HUES6 (cell line): ENCODE data around the gene FAM162A.

Experiments used
- H3K27ac ChIP-seq: 2 replicates; pipeline ENCODE4 v1.7.0; 2013; ENCODE audit warnings: low read depth, mild to moderate bottlenecking, low read length, inconsistent platforms
- H3K27me3 ChIP-seq: 2 replicates; pipeline ENCODE4 v1.6.1; 2013; ENCODE audit warnings: low read length; ENCODE audit not compliant: control insufficient read depth, insufficient read depth
- H3K36me3 ChIP-seq: 2 replicates; pipeline ENCODE4 v1.6.1; 2013; ENCODE audit warnings: low read length; ENCODE audit not compliant: control insufficient read depth, insufficient read depth
- H3K4me1 ChIP-seq: 2 replicates; pipeline ENCODE4 v1.6.1; 2013; ENCODE audit warnings: low read length; ENCODE audit not compliant: control insufficient read depth, insufficient read depth
- H3K4me3 ChIP-seq: 2 replicates; pipeline ENCODE4 v1.5.1; 2013; ENCODE audit warnings: low read depth, low read length
- H3K9ac ChIP-seq: one replicate; pipeline ENCODE4 v1.6.1; 2013; ENCODE audit warnings: mild to moderate bottlenecking, low read length
- H3K9me3 ChIP-seq: 2 replicates; pipeline ENCODE4 v1.6.1; 2013; ENCODE audit warnings: low read depth, low read length; ENCODE audit not compliant: control insufficient read depth, insufficient read depth

Gene FAM162A, protein sequence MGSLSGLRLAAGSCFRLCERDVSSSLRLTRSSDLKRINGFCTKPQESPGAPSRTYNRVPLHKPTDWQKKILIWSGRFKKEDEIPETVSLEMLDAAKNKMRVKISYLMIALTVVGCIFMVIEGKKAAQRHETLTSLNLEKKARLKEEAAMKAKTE

DNA sequence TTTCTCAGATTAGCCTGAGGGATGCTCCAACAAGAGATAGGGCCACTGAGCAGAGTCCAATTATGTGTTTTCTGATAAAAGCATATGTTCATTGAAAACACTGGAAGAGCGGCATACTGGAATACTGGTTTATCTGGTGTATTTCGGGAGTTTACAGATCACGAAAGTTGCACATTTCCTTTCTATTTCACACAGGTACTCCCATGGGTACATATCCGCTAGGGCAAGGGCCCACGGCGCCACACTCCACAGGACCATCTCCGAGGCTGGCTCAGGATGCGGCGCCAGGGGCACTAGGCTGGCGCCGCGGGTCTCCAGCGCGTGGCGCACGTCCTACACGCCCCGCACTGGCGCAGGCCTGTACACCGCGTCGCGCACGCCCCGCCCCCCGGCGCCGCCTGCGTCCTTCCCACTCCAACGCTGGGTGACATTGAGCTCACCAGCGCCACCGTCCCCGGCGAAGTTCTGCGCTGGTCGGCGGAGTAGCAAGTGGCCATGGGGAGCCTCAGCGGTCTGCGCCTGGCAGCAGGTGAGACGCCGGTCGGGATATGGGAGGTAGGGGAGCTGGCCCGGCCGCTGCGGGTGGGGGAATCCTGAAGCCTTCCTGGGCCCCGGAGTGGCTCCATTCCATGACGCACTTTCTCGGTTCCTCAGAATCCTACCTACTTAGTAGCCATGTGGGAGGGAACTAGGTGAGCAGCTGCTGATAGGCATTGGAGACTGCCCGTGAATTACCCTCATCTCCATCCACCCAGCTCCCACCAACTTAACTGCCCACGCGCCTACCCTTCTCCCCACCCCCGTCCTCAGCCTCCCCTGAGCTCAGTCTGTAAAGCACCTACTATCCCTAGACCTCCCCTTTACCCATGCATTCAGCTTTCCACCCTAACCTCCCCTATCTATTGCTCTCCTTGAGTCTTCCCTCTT, at the start of gene FAM162A:
Gene FAM162A (plus strand): TSS at position 412 of the 927 bp plus-strand sequence. CDS start 84 bp downstream, at position 496.
- no peaks in the 10 kb centered on the region; the same call in 1 of the 2 replicates for H3K36me3 ChIP-seq
- H3K27ac ChIP-seq = peak within 1 kb of the TSS; percentile 39
- H3K9ac ChIP-seq = peak within 1 kb of the TSS; percentile 89
- H3K4me1 ChIP-seq = peaks cover 9% of the 10 kb centered on the region; the same call in 1 of the 2 replicates
- no peaks in the 10 kb centered on the region for H3K9me3 ChIP-seq
- H3K4me3 ChIP-seq = peak within 1 kb of the TSS; percentile 79
- no peaks in the 10 kb centered on the region for H3K27me3 ChIP-seq

DNA sequence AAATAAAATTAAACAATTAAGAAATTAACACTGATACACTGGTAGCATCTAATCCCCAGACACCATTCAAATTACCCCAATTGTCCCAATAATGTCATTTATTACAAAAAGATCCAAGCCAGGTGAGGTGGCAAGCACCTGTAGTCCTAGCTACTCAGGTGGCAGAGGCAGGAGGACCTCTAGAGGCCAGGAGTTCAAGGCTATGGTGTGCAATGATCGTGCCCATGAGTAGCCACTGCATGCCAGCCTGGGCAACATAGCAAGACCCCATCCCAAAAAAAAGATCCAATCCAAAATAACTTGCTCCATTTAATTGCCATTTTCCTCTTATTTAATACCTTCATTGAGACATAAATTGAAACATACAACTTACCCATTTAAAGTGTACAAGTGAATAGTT, 41.2 kb upstream of the FAM162A start:
- Histone ChIP-seq H3K4me3 (no peak overlapping the region), H3K9me3 (no peaks in the 10 kb centered on the region; the same call in 1 of the 2 replicates), H3K4me1 (no peaks in the 10 kb centered on the region), H3K27ac (no peak overlapping the region), H3K36me3 (no peaks in the 10 kb centered on the region), H3K9ac (no peak overlapping the region), H3K27me3 (no peaks in the 10 kb centered on the region)

DNA sequence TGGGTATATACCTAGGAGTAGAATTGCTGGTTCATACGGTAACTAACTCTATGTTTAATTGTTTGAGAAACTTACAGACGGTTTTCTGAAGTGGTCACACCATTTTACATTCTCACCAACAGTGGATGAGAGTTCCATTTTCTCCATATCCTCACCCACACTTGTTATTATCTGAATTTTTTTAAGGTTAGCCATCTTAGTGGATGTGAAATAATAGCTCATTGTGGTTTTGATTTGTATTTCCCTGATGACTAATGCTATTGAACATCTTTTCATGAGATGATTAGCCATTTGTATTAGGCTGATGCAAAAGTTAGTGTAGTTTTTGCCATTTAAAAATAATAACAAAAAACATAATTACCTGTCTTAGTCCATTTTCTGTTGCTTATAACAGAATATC, 40.3 kb upstream of the FAM162A start:
- Histone ChIP-seq H3K27ac (no peak overlapping the region), H3K27me3 (no peaks in the 10 kb centered on the region), H3K4me3 (no peak overlapping the region), H3K4me1 (no peaks in the 10 kb centered on the region), H3K9ac (no peak overlapping the region), H3K9me3 (no peaks in the 10 kb centered on the region; the same call in 1 of the 2 replicates), H3K36me3 (no peaks in the 10 kb centered on the region)

DNA sequence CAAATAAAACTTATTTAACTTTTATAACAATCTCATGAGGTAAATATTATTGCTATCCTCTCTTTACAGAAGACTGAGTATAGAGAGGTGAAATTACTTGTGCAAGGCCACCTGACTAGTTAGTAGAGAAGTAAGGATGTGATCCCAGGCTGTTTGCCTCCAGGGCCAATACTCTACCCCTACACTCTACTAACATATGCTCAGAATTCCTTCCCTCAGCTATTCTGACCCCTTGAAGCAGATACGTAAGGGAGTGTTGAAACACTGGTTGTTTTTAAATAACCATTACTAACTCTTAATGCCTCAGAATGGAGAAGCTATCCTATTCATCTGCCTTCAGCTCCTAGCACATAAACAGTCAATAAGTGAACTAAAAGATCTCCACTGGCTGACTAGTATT, 34.8 kb upstream of the FAM162A start:
- Histone ChIP-seq H3K9me3 (no peaks in the 10 kb centered on the region), H3K27me3 (no peaks in the 10 kb centered on the region), H3K9ac (no peak overlapping the region), H3K27ac (no peak overlapping the region), H3K4me3 (no peak overlapping the region), H3K4me1 (no peaks in the 10 kb centered on the region), H3K36me3 (no peaks in the 10 kb centered on the region)

DNA sequence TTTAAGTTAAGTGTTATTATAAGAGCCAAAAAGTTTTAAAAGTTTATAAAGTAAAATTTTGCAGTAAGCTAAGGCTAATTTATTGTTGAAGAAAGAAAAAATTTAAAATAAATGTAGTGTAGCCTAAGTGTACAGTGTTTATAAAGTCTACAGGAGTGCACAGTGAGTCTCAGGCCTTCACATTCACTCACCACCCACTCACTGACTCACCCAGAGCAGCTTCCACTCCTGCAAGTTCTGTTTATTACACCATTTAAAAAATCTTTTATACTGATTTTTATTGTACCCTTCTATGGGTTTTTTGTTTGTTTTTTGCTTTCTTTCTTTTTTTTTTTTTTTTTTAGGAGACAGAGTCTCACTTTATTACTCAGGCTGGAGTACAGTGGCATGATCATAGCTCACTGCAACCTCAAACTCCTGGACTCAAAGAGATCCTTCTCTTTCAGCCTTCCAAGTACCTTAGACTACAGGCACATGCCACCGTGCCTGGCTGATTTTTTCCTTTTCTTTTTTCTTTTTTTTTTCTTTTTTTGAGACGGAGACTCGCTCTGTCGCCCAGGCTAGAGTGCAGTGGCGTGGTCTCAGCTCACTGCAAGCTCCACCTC, 33.1 kb upstream of the FAM162A start:
- no peaks in the 10 kb centered on the region for H3K27me3 ChIP-seq
- no peak overlapping the region for H3K4me3 ChIP-seq
- no peak overlapping the region for H3K27ac ChIP-seq
- H3K9me3 ChIP-seq = no peaks in the 10 kb centered on the region
- H3K4me1 ChIP-seq = no peaks in the 10 kb centered on the region
- no peaks in the 10 kb centered on the region for H3K36me3 ChIP-seq
- no peak overlapping the region for H3K9ac ChIP-seq

DNA sequence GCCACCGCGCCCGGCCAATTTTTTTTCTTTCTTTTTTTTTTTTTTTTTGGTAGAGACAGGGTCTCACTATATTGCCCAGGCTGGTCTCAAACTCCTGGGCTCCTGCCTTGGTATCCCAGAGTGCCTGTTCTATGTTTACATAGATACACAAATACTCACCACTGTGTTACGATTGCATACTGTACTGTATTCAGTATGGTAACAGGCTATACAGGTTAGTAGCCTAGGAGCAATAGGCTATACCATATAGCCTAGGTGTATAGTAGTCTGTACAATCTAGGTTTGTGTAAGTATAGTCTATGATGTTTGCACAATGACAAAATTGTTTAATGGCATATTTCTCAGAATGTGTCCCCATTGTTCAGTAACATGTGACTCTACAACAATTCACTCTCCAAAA, 32.4 kb upstream of the FAM162A start:
- Histone ChIP-seq H3K9ac (no peak overlapping the region), H3K27me3 (no peaks in the 10 kb centered on the region), H3K36me3 (no peaks in the 10 kb centered on the region), H3K27ac (no peak overlapping the region), H3K9me3 (no peaks in the 10 kb centered on the region), H3K4me1 (no peaks in the 10 kb centered on the region), H3K4me3 (no peak overlapping the region)

DNA sequence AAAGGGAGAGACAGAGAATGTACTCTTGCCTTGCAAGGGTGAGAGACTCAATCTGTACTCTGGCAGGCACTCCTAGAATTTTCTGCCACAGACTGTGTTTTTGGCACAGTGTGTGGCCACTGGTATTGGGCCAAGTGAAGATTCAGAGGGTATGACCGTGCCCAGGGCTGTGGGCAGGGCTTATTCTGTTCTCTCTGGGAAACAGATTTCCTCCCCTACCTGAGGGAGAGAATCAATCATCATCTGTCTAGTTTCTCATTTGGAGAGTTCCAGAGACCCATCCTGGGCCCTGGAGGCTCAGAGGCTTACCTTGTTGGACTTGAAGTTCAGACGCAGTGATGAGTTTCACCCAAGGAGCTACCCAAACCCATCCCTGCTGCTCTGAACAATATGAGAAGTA, 30.8 kb upstream of the FAM162A start:
- Histone ChIP-seq H3K27me3 (no peaks in the 10 kb centered on the region), H3K27ac (no peak overlapping the region), H3K36me3 (peaks cover under 1% of the 10 kb centered on the region; the same call in 1 of the 2 replicates), H3K9ac (no peak overlapping the region), H3K4me1 (no peaks in the 10 kb centered on the region), H3K9me3 (no peaks in the 10 kb centered on the region), H3K4me3 (no peak overlapping the region)

DNA sequence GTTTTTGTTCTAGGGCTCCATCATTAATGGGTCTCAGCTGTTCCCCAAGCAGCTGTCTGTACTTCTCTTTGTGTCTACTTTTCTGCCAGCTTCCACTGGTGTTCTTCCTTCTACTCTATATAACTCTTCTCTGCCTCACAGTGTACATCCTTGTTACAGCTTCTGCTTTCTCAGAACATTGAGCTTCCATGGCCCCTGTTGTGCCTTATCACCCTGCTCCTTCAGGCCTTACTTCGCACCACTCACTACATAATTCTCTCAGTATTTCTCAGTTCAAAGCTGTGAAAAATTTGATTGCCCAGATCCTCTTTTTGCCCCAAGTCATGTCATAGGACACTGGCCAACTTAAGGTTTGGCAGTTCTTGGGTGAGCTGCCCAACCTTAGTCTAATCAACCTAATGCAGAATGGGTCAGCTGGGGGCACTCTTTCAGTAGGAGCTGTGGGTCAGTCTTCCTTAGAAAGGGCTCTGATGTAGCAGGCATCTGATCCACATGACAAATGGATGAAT, 30.0 kb upstream of the FAM162A start:
- H3K27ac ChIP-seq = no peak overlapping the region
- H3K4me3 ChIP-seq = no peak overlapping the region
- H3K9ac ChIP-seq = no peak overlapping the region
- no peaks in the 10 kb centered on the region for H3K27me3 ChIP-seq
- peaks cover 7% of the 10 kb centered on the region; the same call in 1 of the 2 replicates for H3K36me3 ChIP-seq
- no peaks in the 10 kb centered on the region for H3K9me3 ChIP-seq
- no peaks in the 10 kb centered on the region for H3K4me1 ChIP-seq

DNA sequence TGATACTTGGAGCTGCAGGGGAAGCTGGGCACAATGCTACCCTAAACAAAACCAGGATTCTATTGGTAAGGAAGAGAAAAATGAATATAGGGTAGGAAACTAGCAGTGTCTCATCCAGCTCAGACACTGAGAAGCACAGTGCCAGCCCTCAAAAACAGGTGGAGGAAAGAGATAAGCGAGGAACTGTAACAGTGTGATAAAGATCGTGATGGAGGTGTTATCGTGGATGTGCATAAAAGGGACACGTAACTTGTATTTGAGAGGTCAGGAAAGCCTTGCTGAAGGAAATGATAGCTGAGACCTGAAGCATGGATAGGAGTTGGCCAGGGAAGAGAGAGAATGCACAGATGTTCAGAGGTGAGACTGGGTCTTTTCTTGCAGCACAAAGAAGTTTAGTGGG, 28.4 kb upstream of the FAM162A start:
- H3K27me3 ChIP-seq = no peaks in the 10 kb centered on the region
- H3K4me3 ChIP-seq = no peak overlapping the region
- no peak overlapping the region for H3K9ac ChIP-seq
- no peaks in the 10 kb centered on the region for H3K4me1 ChIP-seq
- no peaks in the 10 kb centered on the region for H3K9me3 ChIP-seq
- no peak overlapping the region for H3K27ac ChIP-seq
- H3K36me3 ChIP-seq = peaks cover 9% of the 10 kb centered on the region; the same call in 1 of the 2 replicates

DNA sequence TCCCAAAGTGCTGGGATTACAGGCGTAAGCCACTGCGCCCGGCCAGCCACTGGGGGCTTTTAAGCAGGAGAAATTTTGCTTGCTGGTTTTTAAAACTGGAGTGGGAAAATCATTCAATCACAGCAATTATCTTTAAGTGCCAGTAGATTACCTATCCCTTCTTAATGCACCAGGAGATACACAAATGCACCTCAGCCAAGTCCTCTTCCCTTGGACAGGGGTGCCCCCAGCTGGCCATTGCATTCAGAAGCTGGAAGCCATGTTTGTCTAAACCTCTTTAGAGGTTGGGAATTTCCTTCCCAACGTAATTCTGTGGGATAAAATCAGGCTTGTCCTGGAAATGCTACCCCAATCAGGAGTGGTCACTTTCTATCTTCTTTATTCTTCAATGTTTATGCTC, 27.6 kb upstream of the FAM162A start:
- H3K4me1 ChIP-seq = no peaks in the 10 kb centered on the region
- peaks cover 15% of the 10 kb centered on the region; the same call in 1 of the 2 replicates for H3K36me3 ChIP-seq
- H3K9ac ChIP-seq = no peak overlapping the region
- H3K9me3 ChIP-seq = no peaks in the 10 kb centered on the region
- H3K4me3 ChIP-seq = no peak overlapping the region
- no peaks in the 10 kb centered on the region for H3K27me3 ChIP-seq
- H3K27ac ChIP-seq = no peak overlapping the region
